K562 (cell line): ENCODE measurements around the gene ABHD16A. TPM values are rescaled to one million over a fixed set of nuclear protein-coding genes. Genes with fewer than 3 reads are reported as not detected.

Source experiments
- CSDE1 ChIP-seq, 2 experiments: fragments of 450-650 bp; IDR thresholded peaks; 2 replicates each; pipeline ENCODE4 v1.6.1; 2016; ENCODE audit warnings: mild to moderate bottlenecking in 1 of 2
- CXXC5 ChIP-seq: fragments of 250-450 bp; sonication (Bioruptor Pico); IDR thresholded peaks from 2 replicates; pipeline ENCODE4 v1.8.0; 2022; ENCODE audit warnings: inconsistent platforms, mild to moderate bottlenecking, moderate library complexity
- E2F3 ChIP-seq: fragments of 250-450 bp; sonication (Bioruptor Pico); IDR thresholded peaks from 2 replicates; pipeline ENCODE4 v1.4.0; 2020; ENCODE audit warnings: mild to moderate bottlenecking
- FOXM1 ChIP-seq, 2 experiments: fragments of 450-650 bp in 1 of 2; sonication (generic) in 1 of 2; formaldehyde crosslinking in 1 of 2; IDR thresholded peaks; 2 replicates each; pipeline versions ENCODE4 v1.6.1 to v1.9.0; 2017 to 2022; ENCODE audit warnings: low read depth in 2 of 2, mild to moderate bottlenecking in 2 of 2, missing genetic modification reagents in 1 of 2, moderate library complexity in 1 of 2
- HNRNPUL1 ChIP-seq: fragments of 200-400 bp; formaldehyde crosslinking; IDR thresholded peaks from 2 replicates; pipeline ENCODE4 v1.6.1; 2017; ENCODE audit warnings: low read length
- KLF1 ChIP-seq: fragments of 450-650 bp; IDR thresholded peaks from 2 replicates; pipeline ENCODE4 v1.6.1; 2016; ENCODE audit warnings: missing genetic modification characterization, missing compliant biosample characterization
- MAFK ChIP-seq: IDR thresholded peaks from 2 replicates; pipeline ENCODE4 v1.6.1; 2011; ENCODE audit warnings: low read length, improper control_type of control experiment
- MBD2 ChIP-seq: sonication (generic); IDR thresholded peaks from 2 replicates; pipeline ENCODE4 v1.6.1; 2016; ENCODE audit warnings: low read depth, borderline replicate concordance
- MEIS2 ChIP-seq: fragments of 450-650 bp; IDR thresholded peaks from 2 replicates; pipeline ENCODE4 v1.6.1; 2014; ENCODE audit warnings: mild to moderate bottlenecking; ENCODE audit not compliant: partially characterized antibody
- NR2C1 ChIP-seq, 2 experiments: fragments of 450-650 bp; IDR thresholded peaks; 2 replicates each; pipeline ENCODE4 v1.6.1; 2017; ENCODE audit warnings: mild to moderate bottlenecking in 2 of 2, antibody characterized with exemption in 1 of 2, inconsistent platforms in 1 of 2, missing compliant biosample characterization in 1 of 2, missing genetic modification characterization in 1 of 2
- PHB2 ChIP-seq: fragments of 450-650 bp; IDR thresholded peaks from 2 replicates; pipeline ENCODE4 v1.6.1; 2017; ENCODE audit warnings: low read depth
- PML ChIP-seq: IDR thresholded peaks from 2 replicates; pipeline ENCODE4 v1.6.1; 2012; ENCODE audit warnings: low read length, inconsistent platforms
- SMAD2 ChIP-seq: fragments of 150-350 bp; IDR thresholded peaks from 2 replicates; pipeline ENCODE4 v1.6.1; 2014; ENCODE audit warnings: low read depth, mild to moderate bottlenecking, low read length
- SNRNP70 ChIP-seq: fragments of 200-400 bp; formaldehyde crosslinking; optimal IDR thresholded peaks from 2 replicates; pipeline ENCODE3; 2017; ENCODE audit warnings: low read depth, low read length
- SP1 ChIP-seq: sonication (generic); formaldehyde crosslinking; IDR thresholded peaks from 2 replicates; pipeline ENCODE4 v1.8.1; 2022; ENCODE audit warnings: mild to moderate bottlenecking, missing genetic modification reagents
- SUPT5H ChIP-seq: fragments of 450-650 bp; IDR thresholded peaks from 2 replicates; pipeline ENCODE4 v1.6.1; 2016
- TAF7 ChIP-seq: fragments of 450-650 bp; IDR thresholded peaks from 2 replicates; pipeline ENCODE4 v1.6.1; 2016; ENCODE audit warnings: missing genetic modification characterization, missing compliant biosample characterization
- TEAD2 ChIP-seq: fragments of 450-650 bp; IDR thresholded peaks from 2 replicates; pipeline ENCODE4 v1.6.1; 2016; ENCODE audit warnings: missing genetic modification characterization, control low read depth, missing compliant biosample characterization
- XRCC5 ChIP-seq: fragments of 200-400 bp; formaldehyde crosslinking; IDR thresholded peaks from 2 replicates; pipeline ENCODE4 v1.6.1; 2017; ENCODE audit warnings: low read depth, mild to moderate bottlenecking, low read length
- ZFPM2 ChIP-seq: fragments of 250-450 bp; sonication (Bioruptor Pico); IDR thresholded peaks from 2 replicates; pipeline ENCODE4 v1.5.1; 2022; ENCODE audit warnings: mild to moderate bottlenecking
- ZKSCAN1 ChIP-seq: fragments of 150-350 bp; IDR thresholded peaks from 2 replicates; pipeline ENCODE4 v1.6.1; 2016; ENCODE audit warnings: low read depth, low read length
- ZNF121 ChIP-seq: sonication (generic); formaldehyde crosslinking; conservative IDR thresholded peaks from 2 replicates; pipeline ENCODE4 v1.8.0; 2022; ENCODE audit warnings: missing genetic modification reagents
- polyA plus RNA-seq, 8 experiments: library from polyadenylated mRNA; depleted of rRNA in 4 of 8; stranded (reverse) in 5 of 8; unstranded in 3 of 8; fragments of >200 nt; fragmentation: Nextera tagmentation in 2 of 8; fragmentation: Illumina TruSeq in 1 of 8; extraction: Ambion mirVana in 2 of 8; extraction: Trizol in 1 of 8; gene quantifications; 2 replicates each; pipeline versions ENCODE4 v1.2.1 to v1.2.3, GENCODE V29; 2011 to 2014; ENCODE audit warnings: inconsistent platforms in 1 of 8, missing spikeins in 1 of 8
- total RNA-seq, 7 experiments: library from RNA; depleted of rRNA in 6 of 7; stranded (reverse); fragments of >200 nt in 6 of 7; fragmentation: Illumina TruSeq in 2 of 7; extraction: Trizol in 2 of 7; gene quantifications; 2 replicates each; pipeline versions ENCODE4 v1.2.1 to v1.2.3, GENCODE V29; 2011 to 2021; ENCODE audit warnings: low replicate concordance in 1 of 7
- TF ChIP-seq, protein P1 (sequence below): sonication (generic); formaldehyde crosslinking; IDR thresholded peaks from 2 replicates; pipeline ENCODE4 v1.8.0; 2022; ENCODE audit warnings: mild to moderate bottlenecking, low read depth, missing genetic modification reagents
- TF ChIP-seq, protein P2 (sequence below): fragments of 450-650 bp; conservative IDR thresholded peaks from 2 replicates; pipeline ENCODE4 v1.6.1; 2016; ENCODE audit warnings: missing genetic modification characterization, low read depth, mild to moderate bottlenecking, control low read depth, missing compliant biosample characterization
- TF ChIP-seq, protein P3 (sequence below), 3 experiments: fragments of 200-800 bp in 1 of 3; fragments of 250-450 bp in 1 of 3; fragments of 450-650 bp in 1 of 3; sonication (Bioruptor Pico) in 1 of 3; sonication (Bioruptor generic) in 1 of 3; formaldehyde crosslinking in 1 of 3; IDR thresholded peaks; 2 replicates each; pipeline versions ENCODE4 v1.6.1 to v1.8.0; 2016 to 2022; ENCODE audit warnings: mild to moderate bottlenecking in 2 of 3, missing genetic modification characterization in 2 of 3, missing compliant biosample characterization in 1 of 3, moderate library complexity in 1 of 3

Gene ABHD16A
- total and polyA plus RNA-seq, 9 of the 15 experiments (the other 6 are each of a cell fraction or from before 2014, with no cell fraction given), result 25.8 to 120 (median 81.6) TPM

DNA sequence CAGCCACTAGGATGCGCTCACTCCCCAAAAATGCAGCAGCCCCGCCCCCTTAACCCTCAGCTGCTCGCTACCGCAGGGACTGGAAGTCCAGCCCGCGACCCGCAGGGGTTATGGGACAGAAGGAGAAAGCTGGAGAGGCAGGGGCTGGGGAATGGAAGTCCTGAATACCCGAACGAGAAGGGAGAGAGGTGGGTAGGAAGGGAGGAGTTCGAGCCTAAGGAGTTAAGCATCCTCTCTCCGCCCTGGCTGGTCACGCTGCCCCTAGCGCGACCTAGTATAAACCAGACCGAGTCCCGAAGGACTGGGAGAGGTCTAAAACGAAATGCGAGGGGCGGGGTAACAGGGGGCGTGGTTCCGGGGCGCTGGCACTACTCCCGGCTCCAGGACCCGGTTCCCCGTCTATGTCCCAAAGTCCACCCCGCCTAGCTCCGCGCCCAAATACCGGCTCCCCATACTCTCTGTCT lies 26.4 kb upstream of the ABHD16A start (continued):
- TF ChIP-seq CXXC5 (CRISPR knock-in tag), result peak; percentile 54; the same call in 1 of the 2 replicates
- no peak for TF ChIP-seq HNRNPUL1
- TF ChIP-seq ZKSCAN1, result 0 out of 2 replicates have a peak, but pooled peaks have one; percentile 17
- TF ChIP-seq ZNF121 (CRISPR knock-in tag), result no peak
- peak; percentile 1 for TF ChIP-seq PML
- no peak for TF ChIP-seq SNRNP70
- TF ChIP-seq MAFK, result peak; percentile 1; the same call in 1 of the 2 replicates
- no peak for TF ChIP-seq NR2C1 (IDR thresholded peaks at IDR 0.05)
- peak; percentile 66 for TF ChIP-seq NR2C1 (tag; IDR thresholded peaks at IDR 0.05)
- no peak for TF ChIP-seq MEIS2
- no peak; the same call in 1 of the 2 replicates for TF ChIP-seq E2F3 (CRISPR knock-in tag)
- TF ChIP-seq, protein P1, sequence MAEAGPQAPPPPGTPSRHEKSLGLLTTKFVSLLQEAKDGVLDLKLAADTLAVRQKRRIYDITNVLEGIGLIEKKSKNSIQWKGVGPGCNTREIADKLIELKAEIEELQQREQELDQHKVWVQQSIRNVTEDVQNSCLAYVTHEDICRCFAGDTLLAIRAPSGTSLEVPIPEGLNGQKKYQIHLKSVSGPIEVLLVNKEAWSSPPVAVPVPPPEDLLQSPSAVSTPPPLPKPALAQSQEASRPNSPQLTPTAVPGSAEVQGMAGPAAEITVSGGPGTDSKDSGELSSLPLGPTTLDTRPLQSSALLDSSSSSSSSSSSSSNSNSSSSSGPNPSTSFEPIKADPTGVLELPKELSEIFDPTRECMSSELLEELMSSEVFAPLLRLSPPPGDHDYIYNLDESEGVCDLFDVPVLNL (CRISPR knock-in tag), result peak; percentile 9; the same call in 1 of the 2 replicates
- TF ChIP-seq, protein P2, sequence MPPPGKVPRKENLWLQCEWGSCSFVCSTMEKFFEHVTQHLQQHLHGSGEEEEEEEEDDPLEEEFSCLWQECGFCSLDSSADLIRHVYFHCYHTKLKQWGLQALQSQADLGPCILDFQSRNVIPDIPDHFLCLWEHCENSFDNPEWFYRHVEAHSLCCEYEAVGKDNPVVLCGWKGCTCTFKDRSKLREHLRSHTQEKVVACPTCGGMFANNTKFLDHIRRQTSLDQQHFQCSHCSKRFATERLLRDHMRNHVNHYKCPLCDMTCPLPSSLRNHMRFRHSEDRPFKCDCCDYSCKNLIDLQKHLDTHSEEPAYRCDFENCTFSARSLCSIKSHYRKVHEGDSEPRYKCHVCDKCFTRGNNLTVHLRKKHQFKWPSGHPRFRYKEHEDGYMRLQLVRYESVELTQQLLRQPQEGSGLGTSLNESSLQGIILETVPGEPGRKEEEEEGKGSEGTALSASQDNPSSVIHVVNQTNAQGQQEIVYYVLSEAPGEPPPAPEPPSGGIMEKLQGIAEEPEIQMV (tag), result 0 out of 2 replicates have a peak, but pooled peaks have one; percentile 8
- no peak for TF ChIP-seq TAF7 (tag)
- no peak for TF ChIP-seq CSDE1 (IDR thresholded peaks at IDR 0.05)
- peak; percentile 99 for TF ChIP-seq SP1 (CRISPR knock-in tag)
- TF ChIP-seq XRCC5, result peak; percentile 95
- TF ChIP-seq KLF1, result 0 out of 2 replicates have a peak, but pooled peaks have one; percentile 46
- TF ChIP-seq SUPT5H, result 0 out of 2 replicates have a peak, but pooled peaks have one; percentile 80
- TF ChIP-seq, protein P3, sequence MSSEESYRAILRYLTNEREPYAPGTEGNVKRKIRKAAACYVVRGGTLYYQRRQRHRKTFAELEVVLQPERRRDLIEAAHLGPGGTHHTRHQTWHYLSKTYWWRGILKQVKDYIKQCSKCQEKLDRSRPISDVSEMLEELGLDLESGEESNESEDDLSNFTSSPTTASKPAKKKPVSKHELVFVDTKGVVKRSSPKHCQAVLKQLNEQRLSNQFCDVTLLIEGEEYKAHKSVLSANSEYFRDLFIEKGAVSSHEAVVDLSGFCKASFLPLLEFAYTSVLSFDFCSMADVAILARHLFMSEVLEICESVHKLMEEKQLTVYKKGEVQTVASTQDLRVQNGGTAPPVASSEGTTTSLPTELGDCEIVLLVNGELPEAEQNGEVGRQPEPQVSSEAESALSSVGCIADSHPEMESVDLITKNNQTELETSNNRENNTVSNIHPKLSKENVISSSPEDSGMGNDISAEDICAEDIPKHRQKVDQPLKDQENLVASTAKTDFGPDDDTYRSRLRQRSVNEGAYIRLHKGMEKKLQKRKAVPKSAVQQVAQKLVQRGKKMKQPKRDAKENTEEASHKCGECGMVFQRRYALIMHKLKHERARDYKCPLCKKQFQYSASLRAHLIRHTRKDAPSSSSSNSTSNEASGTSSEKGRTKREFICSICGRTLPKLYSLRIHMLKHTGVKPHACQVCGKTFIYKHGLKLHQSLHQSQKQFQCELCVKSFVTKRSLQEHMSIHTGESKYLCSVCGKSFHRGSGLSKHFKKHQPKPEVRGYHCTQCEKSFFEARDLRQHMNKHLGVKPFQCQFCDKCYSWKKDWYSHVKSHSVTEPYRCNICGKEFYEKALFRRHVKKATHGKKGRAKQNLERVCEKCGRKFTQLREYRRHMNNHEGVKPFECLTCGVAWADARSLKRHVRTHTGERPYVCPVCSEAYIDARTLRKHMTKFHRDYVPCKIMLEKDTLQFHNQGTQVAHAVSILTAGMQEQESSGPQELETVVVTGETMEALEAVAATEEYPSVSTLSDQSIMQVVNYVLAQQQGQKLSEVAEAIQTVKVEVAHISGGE (CRISPR knock-in tag; IDR thresholded peaks at IDR 0.05), result no peak
- no peak for TF ChIP-seq FOXM1 (IDR thresholded peaks at IDR 0.05; ENCODE audit: low read depth)
- 0 out of 2 replicates have a peak, but pooled peaks have one; percentile 57 for TF ChIP-seq FOXM1 (CRISPR knock-in tag; IDR thresholded peaks at IDR 0.05; ENCODE audit: low read depth)
- no peak for TF ChIP-seq MBD2
- TF ChIP-seq ZFPM2 (CRISPR knock-in tag), result no peak
- TF ChIP-seq SMAD2, result no peak
- TF ChIP-seq TEAD2 (tag), result peak; percentile 80; the same call in 1 of the 2 replicates
- no peak for TF ChIP-seq PHB2
